OCI-M1 (cell line): ENCODE measurements around the gene SLC6A13.
"Not testable (repeated sequence)": the region's sequence is repeated elsewhere in the genome, so short reads cannot be mapped to it uniquely, and the experiment has no call there.

Experiments used
- DNase-seq: peaks from one replicate; lab custom pipeline; 2025; lab: John Stamatoyannopoulos, UW

Gene SLC6A13

DNA sequence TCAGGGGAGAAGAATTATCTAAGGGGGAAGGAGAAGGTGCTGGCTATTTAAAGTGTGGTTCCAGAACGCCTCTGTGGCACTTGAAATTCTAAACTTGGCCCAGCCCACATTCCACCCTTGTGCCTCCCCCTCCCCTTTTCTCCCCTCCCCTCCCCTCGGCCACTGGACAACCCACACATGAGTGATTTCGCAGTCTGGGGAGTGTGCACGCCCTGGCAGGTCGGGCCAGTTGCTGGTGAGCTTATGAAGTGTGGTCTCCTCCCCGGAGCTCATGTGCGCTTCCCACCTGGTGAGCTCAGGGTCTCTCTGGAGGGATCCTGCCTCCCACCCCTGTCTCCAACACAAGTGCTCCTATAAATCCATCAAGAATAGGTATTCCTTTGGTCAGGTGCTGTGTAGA lies at the start of gene SLC6A13:
Gene SLC6A13 (minus strand): TSS at position 20 of the 400 bp plus-strand sequence. CDS start 2,784 bp downstream, outside the sequence.
- no peak for DNase-seq

DNA sequence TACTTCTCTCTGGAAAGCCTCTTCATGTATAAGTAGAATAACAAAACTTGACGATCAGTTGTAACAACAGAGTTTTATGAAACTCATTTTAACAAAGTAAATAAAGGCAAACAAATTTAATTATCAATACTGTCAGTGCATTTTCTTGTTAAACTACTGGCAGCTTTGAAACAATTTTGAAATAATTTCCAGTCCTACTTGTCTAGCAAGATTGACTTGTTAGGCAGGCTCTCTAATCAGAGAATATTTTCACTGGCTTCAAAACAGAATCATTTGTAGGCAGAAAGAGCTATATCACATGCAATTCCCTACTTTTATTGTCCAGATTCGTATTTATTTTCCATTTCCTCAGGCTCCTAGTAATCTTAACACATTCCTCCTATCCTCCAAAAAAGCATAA lies 45.9 kb upstream of the SLC6A13 start:
- DNase-seq = no peak

DNA sequence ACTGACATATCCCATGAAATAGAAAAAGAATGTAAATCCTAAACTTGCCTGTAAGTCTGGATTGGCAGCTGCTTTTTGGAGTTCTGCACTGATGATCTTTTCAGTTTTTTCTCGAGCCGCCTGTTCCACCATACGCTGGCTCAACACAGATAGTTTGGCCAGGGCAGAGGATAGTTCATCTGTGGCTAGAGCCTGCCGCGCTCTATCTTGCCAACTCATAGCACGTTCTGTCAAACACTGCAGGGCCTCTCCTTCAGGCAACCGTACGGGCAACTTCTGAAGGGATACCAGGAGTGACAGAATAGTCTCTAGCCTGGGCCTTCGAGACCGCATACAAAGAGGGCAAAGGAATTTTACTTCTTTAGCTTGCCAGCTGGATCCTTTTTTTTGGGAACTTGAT lies 44.8 kb upstream of the SLC6A13 start:
- DNase-seq = no peak

DNA sequence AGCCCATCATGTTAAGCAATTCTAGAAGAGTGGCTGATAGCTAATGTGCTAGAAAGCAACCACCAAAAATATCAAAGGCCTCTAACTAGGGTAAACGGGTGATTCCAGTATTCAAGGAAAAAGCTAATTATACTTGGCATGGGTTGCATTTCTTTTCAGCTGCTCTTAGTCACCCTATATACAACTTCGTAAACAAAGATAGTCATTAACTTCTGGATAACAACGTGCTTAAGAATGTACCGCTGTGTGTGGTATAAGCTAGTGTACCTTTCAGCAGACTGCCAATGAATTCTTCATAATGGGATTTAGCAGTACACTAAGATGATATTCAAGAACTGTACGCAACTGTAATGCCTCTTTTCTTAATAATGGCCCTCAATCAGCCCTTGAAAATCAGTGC lies 42.2 kb upstream of the SLC6A13 start:
- DNase-seq = no peak

DNA sequence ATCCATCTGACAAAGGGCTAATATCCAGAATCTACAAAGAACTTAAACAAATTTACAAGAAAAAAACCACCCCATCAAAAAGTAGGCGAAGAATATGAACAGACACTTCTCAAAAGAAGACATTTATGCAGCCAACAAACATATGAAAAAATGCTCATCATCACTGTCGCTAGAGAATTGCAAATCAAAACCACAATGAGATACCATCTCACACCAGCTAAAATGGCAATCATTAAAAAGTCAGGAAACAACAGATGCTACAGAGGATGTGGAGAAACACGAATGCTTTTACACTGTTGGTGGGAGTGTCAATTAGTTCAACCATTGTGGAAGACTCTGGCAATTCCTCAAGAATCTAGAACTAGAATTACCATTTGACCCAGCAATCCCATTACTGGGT lies 40.1 kb upstream of the SLC6A13 start:
- DNase-seq = not testable (repeated sequence)

DNA sequence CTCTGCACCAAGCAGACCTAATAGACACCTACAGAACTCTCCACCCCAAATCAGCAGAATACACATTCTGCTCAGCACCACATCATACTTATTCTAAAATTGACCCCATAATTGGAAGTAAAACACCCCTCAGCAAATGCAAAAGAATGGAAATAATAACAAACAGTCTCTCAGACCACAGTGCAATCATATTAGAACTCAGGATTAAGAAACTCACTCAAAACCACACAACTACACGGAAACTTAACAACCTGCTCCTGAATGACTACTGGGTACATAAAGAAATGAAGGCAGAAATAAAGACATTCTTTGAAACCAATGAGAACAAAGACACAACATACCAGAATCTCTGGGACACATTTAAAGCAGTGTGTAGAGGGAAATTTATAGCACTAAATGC lies 37.5 kb upstream of the SLC6A13 start:
- DNase-seq = not testable (repeated sequence)

DNA sequence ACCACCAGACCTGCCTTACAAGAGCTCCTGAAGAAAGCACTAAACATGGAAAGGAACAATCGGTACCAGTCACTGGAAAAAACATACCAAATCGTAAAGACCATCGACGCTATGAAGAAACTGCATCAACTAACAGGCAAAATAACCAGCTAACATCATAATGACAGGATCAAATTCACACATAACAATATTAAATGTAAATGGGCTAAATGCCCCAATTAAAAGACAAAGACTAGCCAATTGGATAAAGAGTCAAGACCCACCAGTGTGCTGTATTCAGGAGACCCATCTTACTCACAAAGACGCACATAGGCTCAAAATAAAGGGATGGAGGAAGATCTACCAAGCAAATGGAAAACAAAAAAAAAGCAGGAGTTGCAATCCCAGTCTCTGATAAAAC lies 36.9 kb upstream of the SLC6A13 start:
- DNase-seq = not testable (repeated sequence)

DNA sequence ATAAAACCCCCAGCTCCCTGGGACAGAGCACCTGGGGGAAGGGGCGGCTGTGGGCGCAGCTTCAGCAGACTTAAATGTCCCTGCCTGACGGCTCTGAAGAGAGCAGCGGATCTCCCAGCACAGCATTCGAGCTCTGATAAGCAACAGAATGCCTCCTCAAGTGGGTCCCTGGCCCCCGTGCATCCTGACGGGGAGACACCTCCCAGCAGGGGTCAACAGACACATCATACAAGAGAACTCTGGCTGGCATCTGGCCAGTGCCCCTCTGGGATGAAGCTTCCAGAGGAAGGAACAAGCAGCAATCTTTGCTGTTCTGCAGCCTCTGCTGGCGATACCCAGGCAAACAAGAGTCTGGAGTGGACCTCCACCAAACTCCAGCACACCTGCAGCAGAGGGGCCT lies 35.4 kb upstream of the SLC6A13 start:
- not testable (repeated sequence) for DNase-seq

DNA sequence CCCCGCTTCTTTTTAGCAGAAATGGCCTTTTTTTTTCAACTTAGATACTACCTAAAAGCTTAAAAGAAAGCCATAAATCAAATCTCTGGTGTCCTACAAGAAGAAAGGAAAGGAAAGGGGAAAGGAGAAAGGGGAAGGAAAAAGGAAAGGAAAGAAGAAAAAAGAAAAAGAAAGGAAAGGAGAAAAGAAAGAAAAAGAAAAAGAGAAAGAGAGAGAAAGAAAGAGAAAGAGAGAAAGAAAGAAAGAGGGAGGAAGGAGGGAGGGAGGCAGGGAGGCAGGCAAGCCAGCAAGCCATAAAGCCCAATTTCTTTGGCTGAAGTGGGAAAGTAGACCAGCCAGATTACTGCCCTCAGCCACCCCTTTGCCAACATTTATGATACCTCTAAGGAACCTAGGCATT lies 32.5 kb upstream of the SLC6A13 start:
- DNase-seq = no peak

DNA sequence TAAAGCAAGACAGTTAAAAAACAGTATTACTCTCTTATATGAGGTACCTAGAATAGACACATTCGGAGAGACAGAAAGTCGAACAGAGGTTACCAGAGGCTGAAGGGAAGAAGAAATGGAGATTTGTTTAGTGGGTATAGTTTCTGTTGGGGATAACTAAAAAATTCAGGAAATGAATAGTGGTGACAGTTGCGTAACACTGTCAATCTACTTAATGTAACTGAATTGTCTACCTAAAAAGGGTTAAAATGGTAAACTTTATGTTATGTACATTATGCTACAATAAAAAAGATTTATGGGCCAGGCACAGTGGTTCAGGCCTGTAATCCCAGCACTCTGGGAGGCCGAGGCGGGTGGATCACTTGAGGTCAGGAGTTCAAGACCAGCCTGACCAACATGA lies 30.6 kb upstream of the SLC6A13 start:
- no peak for DNase-seq

DNA sequence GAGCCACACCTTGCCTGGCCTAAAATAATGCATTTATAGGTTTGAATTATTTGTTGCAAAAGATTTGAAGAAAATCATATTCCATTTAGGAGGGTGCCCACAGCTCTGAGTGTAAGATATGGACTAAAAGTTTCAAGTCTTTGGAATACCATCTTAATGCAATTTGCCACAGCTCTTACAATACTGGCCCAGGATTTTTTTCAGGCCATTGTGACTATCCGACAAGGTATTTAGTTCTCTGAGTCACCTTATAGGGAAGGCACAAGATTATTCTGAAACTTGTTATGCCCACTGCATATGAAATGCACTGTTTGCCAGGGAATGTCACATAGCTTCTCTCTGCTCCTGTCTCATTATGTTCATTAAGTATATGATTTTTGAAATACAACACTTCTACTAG lies 29.6 kb upstream of the SLC6A13 start:
- DNase-seq = no peak

DNA sequence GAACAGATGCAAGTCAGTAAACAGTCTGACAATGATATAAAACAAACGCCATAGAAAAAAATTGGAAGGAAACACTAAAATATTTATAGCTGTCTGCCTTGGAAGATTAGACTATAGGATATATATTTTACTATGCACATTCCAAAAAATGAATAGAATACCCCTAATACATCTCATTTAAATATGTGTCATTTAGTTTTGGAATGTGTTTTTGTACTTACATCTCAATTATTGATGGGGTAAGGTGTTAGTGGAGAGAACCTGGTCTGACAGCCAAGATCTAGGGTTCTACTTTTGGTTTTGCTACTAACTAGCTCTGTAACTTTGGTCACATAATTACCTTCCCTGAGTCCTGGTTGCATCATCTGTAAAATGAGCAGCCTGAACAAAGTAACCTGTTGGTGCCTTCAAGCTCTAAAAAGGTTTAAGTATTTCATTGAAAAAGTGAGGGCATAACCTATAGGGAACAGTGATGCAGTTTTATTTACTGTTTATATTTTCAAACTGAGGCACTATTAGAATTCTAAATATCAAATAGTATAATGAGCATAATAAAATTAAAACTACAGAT lies 28.6 kb upstream of the SLC6A13 start:
- peak; percentile 58 for DNase-seq

DNA sequence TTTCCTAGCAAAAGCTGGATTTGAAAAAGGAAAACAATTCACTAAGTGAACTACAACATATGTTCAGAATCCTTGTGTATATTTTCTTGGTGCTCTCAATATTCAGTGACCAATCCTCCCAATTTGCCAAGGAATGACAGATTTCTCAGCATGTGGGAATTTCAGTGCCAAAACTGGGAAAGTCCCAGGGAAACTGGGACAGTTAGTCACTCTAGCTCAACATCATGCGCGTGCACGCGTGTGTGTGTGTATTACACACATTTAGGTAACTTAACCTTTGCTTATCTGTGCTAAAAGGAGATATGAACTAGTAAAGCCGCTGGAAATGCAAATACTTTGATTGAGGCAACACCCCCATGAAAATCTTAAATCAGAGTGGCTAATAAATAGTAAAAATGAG lies 26.1 kb upstream of the SLC6A13 start:
- no peak for DNase-seq

DNA sequence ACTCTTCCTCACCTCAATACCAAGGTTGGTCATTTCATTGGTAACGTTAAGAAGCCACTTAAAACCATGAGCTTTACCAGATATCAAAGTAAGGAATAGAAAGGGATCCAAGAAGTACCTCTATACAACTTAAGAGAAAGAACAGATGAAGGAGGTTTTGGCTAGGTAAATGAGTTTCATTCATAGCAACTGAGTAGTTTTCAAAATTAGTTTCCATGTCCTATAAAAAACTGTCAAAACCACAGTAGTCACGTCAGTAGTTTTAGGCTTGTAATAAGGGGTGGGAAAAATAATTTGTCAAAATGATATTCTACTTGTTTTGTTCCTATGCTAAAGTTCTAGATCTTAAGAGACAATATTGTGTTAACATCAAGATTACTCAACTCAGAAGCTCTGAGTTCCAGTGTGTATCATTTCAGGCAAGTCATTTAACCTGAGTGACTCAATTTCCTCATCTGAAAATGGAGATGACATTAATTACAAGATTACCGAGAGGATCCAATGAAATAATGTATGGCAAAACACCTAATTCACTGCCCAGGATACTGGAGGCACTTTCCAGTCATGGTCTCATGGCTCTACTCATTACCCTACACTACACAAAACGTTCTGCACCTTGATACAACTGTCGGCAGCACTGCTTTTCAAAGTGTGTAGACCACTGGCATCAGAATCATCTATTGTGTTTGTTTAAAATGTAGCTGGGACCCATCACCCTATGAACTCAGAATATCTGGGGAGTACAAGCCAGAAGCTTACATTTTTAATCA lies 24.1 kb upstream of the SLC6A13 start:
- DNase-seq = no peak

DNA sequence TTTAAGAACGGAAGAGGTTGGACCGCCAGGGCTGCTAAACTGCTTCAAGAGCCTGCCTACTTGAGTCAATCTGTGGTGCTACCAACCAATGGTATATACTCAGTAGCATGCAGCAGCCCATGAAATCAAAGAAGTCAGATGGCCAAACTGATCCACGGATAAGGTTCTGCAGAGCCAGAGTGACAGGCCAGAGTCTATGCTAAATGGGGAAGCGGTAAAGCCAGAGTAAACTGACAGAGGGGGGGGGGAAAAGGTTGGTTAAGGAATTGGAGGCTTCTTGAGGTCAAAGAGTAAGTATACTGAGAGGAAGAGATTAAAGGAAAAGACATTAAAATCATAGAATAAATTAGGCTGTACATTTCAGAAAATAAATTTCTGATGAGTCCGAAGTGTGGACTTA lies 15.4 kb upstream of the SLC6A13 start:
- peak; percentile 67 for DNase-seq

DNA sequence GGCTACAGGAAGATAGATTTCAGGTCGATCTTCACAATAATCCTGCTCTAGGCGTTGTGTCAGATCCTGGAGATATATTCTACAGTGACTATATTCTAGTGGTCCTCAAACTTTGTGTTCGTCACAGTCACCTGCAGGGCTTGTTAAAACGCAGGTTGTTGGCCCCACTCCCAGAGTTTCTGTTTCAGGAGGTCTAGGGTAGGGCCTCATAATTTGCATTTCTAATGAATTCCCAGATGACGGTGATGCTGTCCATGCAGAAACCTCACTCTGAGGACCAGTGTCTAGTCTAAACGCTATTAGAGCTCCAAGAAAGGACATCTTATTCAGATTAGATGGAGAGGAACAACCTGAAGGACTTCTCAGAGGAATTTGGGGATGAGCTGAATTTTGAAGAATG lies 13.2 kb upstream of the SLC6A13 start:
- no peak for DNase-seq

DNA sequence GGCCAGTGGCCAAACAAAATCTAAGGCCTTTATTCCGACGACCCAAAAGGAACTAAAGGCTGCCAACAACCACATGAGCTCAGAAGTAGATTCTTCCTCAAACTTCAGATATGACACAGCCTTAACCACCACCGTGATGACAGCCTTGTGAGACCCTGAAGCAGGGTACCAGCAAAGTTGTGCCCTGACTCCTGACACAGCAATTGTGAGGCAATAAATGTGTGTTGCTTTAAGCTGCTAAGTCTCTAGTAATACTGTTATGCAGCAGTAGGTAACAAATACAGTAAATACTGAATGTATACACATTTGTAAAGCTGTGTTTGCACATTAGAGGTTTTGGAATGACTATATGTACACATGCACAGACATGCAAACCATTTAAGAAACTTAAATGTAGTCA lies 10.7 kb upstream of the SLC6A13 start:
- no peak for DNase-seq

DNA sequence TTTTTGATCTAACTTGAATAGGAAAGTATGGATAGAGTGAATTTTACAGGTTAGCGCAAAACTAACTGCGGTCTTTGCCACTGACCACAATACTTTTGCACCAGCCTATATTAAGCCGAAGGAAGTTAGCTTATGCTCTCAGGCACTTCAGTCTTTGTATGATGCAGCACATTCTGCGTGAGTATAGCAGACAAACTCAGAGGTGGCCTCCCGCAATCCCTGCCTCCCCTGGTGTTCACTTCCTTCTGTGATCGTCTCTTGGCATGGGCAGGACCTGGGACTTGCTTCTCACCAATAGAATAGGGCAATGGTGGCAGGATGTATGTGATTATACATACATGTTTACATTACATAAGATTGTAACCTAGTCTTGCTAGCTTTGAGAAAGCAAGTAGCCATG lies 10.3 kb upstream of the SLC6A13 start:
- no peak for DNase-seq

DNA sequence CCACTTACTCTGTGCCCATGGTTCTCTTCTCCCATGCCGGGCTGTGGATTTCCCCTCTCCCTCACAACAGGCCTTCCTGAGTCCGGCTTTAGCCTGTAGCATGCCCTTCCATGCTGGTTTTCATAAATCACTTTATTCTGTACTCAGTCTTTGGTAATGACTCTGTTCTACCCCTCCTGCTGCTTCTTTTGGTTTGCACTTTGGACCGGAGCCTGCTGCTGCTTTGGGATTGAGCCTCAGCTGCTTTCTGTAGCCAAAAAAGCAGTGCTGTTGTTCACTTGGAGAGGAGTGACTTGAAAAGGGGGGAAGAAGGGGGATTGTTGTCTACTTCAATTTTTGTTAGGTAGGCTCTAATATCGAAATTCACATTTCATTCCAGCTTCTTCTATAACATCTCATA lies 8.5 kb upstream of the SLC6A13 start:
- no peak for DNase-seq

DNA sequence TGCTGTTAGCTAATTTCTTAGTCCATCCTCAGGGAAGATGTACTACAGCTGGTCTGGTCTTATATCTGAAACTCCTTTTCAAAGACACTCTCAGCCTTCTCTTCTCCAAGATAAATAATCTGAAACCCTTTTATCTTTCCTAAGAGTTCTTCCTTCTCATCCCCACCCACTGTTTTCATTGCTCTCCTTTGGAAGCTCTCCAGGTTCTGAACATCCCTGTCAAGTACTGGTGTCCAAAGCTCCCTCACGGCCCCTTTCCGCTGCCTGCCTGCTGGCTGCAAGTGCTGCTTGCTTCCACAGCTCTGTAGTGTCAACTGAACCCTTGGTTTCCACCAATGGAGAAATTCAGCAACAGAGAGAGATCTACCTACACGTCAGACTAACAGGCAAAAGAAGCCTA lies 6.6 kb upstream of the SLC6A13 start:
- no peak for DNase-seq

DNA sequence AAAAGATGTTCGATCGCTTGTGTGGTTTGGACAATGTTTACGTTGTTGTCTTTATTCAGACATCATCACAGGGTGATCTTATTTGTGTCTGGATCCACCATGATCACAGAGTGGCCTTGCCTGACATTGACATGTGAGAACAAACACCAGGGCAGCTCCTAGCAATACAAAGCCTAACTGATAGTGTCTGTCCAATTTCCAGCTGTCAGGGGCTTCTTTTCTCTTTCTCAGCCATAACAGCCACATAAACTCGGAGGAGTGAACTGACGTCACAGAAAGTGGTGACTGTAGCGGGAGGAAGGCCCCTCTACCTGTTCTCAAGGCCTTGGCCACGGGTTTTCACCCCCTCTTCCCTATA lies 5.8 kb upstream of the SLC6A13 start:
- no peak for DNase-seq

DNA sequence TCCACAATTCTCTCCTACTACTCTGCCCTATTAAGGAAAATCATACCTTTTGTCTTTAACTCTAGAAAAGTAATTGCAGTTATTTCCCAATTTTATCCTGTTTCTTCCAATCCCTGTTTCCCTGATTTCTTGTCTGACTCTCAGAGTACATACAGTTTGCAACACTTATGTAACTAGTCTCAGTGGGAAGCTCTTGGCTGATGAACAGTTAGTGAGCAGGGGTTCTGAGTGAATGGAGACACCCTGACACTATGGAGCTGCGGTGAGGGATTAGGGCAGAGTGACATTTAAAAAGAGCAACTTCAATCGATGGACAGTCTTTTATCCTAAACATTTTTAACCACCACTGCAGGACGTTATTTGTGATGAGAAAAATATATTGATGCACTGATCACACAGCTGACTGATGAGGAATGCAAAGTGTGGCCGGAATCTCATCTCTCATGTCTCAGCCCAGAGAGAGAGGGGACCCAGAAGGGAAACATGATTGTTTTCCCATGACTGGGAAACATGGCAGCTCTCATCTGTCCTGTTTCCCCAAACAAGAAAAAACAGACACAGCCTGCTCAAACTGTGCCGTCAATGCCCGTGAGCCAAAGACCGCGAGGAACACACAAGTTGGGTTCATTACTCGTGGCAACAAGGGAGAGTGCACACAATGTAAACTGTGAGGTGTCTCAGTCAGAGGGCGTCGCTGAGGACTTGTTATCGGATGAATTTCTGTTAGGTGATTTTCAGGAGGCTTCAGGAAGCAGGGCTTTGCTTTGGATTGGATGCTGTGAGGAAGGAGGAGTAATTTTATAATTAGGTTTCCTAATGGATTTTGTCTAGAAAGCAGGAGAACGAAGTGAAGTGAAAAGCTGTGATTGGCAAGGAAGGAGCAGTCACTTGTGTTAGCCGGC lies 5.2 kb upstream of the SLC6A13 start:
- DNase-seq = no peak

DNA sequence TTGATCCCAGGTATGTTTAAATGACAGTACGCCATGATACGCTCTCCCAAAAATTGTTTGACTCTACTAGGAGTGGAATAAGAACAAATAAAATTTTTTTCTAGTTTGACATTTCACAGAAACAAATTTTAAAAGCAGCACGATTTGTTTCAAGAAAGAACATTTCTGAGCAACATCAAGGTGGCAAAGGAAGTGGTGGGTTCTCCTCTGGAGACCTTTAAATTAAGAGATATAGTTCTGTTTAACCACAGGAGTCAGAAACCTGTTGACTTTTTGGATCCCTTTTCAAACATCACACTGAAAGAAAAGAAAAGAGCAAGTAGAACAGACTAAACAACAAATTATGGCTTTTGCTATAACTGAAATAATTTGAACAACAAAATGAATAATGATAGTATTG lies 2.5 kb upstream of the SLC6A13 start:
- no peak for DNase-seq
